ENCODE measurements around the gene SMIM30.

The SMIM30 gene

DNA sequence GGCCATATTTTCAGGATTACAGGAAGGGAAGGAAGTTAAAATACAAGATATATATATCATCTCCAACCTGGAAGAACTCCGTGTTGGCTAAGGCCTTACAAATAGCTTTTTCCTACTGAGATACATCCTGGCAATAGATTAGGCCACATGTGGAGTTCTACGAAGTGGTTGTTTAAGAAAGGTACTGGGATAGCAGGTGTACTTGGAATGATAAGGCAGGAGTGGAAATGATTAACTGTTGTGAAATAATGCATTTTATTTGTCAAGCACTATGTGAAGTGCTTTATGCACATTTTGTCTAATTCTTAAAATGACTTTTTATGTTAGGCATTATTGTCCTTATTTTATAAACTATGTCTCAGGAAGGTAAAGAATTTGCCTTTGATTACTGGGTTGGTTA, 18.9 kb upstream of the SMIM30 start:
- TF ChIP-seq CTCF (IDR thresholded peaks at IDR 0.05), result no peak
- H3K4me1 ChIP-seq, result no peaks in the 10 kb centered on the region
- no peaks in the 10 kb centered on the region for H3K36me3 ChIP-seq
- H3K9me3 ChIP-seq, result no peaks in the 10 kb centered on the region
- H3K27me3 ChIP-seq, result no peaks in the 10 kb centered on the region
- no peak overlapping the region for H3K4me3 ChIP-seq
- no peak overlapping the region for H3K27ac ChIP-seq
- intact Hi-C loops (cut with DNase I; ENCODE audit: low total_unique reads), result no loop called here
- no peak for DNase-seq

- H3K4me1 ChIP-seq, result no peaks in the 10 kb centered on the region
- intact Hi-C loops (cut with DNase I; ENCODE audit: low total_unique reads), result no loop called here
- no peak overlapping the region for H3K4me3 ChIP-seq
- H3K27ac ChIP-seq, result no peak overlapping the region
- TF ChIP-seq CTCF (IDR thresholded peaks at IDR 0.05), result no peak
- DNase-seq, result no peak
- no peaks in the 10 kb centered on the region for H3K27me3 ChIP-seq
- H3K9me3 ChIP-seq, result no peaks in the 10 kb centered on the region
- no peaks in the 10 kb centered on the region for H3K36me3 ChIP-seq
These were observed 15.7 kb upstream of the SMIM30 start for GRCh38 chr7:113134025-113134424.

DNA sequence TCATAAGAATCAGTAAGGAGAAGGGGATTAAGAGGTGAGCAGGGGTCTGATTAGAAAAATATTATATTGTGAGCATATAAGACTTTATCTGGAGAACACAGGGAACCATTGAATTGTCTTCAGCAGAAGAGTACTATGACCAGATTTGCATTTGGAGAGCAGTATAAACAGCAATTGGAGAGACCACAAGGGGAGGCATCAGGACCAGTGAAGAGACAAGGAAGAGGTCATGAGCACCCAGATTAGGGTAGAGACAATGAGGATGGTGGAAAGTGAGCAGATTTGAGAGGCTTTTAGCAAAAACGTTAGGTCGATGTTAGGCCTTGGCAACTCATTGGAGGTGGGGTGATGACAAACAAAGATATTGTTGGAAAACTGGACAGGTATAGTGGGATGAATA, 13.0 kb upstream of the SMIM30 start:
- Histone ChIP-seq H3K27ac (no peak overlapping the region), H3K36me3 (no peaks in the 10 kb centered on the region), H3K27me3 (no peaks in the 10 kb centered on the region), H3K4me1 (no peaks in the 10 kb centered on the region), H3K9me3 (no peaks in the 10 kb centered on the region), H3K4me3 (no peak overlapping the region)
- no peak for DNase-seq
- no peak for TF ChIP-seq CTCF (IDR thresholded peaks at IDR 0.05)
- intact Hi-C loops (cut with DNase I; ENCODE audit: low total_unique reads), result no loop called here

DNA sequence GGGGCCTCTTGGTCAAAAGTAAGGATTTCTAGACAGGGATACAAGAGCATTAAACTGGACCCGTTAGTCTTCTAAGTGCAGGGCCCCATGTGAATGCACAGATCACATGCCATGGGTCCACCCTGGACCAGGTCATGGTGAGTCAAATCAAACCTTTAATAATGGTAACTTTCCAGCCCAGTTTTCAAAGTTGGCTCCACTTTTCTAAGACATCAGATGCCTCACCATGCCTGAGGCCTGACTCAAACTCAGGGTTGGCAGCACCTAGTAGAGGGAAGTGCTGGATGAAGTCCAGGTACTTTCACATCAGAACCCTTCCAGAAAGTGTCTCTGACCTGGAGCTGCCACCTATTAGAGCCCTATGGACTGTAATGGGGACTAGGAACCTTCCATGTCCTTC, 9.7 kb upstream of the SMIM30 start:
- H3K36me3 ChIP-seq, result no peaks in the 10 kb centered on the region
- H3K27ac ChIP-seq, result no peak overlapping the region
- intact Hi-C loops (cut with DNase I; ENCODE audit: low total_unique reads), result no loop called here
- no peaks in the 10 kb centered on the region for H3K27me3 ChIP-seq
- no peak for TF ChIP-seq CTCF (IDR thresholded peaks at IDR 0.05)
- no peaks in the 10 kb centered on the region for H3K9me3 ChIP-seq
- DNase-seq, result no peak
- H3K4me3 ChIP-seq, result no peak overlapping the region
- no peaks in the 10 kb centered on the region for H3K4me1 ChIP-seq

DNA sequence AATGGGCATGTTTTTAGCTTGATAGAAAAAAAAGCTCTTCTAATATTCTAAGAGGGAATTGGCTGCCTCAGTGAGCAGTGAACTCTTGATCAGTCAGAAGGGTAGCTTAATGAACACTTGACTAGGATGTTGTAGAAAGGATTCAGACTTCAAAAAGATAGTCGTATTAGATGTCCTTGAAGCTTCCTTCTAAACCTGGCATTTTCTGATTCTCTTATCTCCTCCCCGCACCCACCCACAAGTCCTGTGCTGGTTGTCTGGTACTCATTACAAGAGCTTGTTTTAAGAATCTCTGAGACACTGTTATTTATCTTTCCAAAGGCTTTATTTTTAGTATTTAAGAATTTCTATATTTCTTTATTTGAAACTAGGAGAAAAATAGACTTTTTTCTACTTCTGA, 7.4 kb upstream of the SMIM30 start:
- H3K27ac ChIP-seq, result no peak overlapping the region
- intact Hi-C loops (cut with DNase I; ENCODE audit: low total_unique reads), result no loop called here
- TF ChIP-seq CTCF (IDR thresholded peaks at IDR 0.05), result no peak
- H3K4me1 ChIP-seq, result no peaks in the 10 kb centered on the region
- H3K4me3 ChIP-seq, result no peak overlapping the region
- no peaks in the 10 kb centered on the region for H3K36me3 ChIP-seq
- no peak for DNase-seq
- H3K27me3 ChIP-seq, result no peaks in the 10 kb centered on the region
- H3K9me3 ChIP-seq, result no peaks in the 10 kb centered on the region

GRCh38 chr7:113122744-113123143, 4.4 kb upstream of the SMIM30 start:
- intact Hi-C loops (cut with DNase I; ENCODE audit: low total_unique reads), result loop anchor here (5.0 kb wide), 1 partner anchor 185 kb away; a partner anchor contains a TSS
- H3K27me3 ChIP-seq, result no peaks in the 10 kb centered on the region
- TF ChIP-seq CTCF (IDR thresholded peaks at IDR 0.05), result no peak
- H3K4me3 ChIP-seq, result no peak overlapping the region
- H3K4me1 ChIP-seq, result peaks cover 0 to 3% (median 2%) of the 10 kb centered on the region in 4 donors
- no peaks in the 10 kb centered on the region for H3K9me3 ChIP-seq
- H3K27ac ChIP-seq, result no peak overlapping the region
- no peak for DNase-seq
- H3K36me3 ChIP-seq, result no peaks in the 10 kb centered on the region

Measured in tibial artery (tissue), 4 donors.